WI38 (cell line): Measurements from ENCODE around the gene RTL10.

Experiments
- H3K4me3 ChIP-seq: 2 replicates; pipeline ENCODE4 v1.5.1; 2011; ENCODE audit warnings: low read depth, mild to moderate bottlenecking, control low read depth, low read length
- TF ChIP-seq, protein P1 (sequence below): IDR thresholded peaks from 2 replicates; pipeline ENCODE4 v1.5.1; 2012; ENCODE audit warnings: low read depth, mild to moderate bottlenecking, control low read depth, low read length

The RTL10 gene

DNA sequence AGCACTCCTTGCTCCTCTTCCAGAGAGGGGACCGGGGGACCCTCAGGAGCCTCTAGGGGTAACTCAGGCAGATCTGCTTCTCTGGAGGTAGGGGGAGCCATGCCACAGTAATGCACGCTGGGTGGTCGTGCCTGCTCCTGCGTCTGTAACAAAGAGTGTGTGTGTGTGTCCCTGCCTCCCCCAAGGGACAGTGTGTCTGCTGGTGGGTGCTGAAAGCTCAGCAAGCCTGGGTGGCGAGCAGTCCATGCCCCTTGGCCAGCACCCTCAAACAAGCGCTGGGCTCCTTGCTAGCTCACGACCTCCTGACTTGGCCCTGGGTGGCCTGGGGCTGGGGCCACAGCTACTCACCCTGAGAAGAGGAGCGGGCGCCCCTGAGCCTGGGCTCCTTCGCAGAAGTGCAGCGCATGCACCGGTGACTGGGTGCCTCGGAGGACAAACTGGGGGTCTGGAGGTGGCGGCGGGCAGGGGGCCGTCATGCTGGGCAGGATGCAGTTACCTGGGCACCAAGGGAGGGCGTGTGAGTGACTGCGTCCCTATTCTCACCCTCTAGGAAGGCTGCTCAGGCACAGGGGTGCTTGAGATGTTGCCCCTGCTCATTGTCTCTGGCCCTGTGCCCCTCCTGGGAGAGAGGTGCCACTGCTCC is 33.7 kb downstream of the RTL10 start:
- TF ChIP-seq, protein P1, sequence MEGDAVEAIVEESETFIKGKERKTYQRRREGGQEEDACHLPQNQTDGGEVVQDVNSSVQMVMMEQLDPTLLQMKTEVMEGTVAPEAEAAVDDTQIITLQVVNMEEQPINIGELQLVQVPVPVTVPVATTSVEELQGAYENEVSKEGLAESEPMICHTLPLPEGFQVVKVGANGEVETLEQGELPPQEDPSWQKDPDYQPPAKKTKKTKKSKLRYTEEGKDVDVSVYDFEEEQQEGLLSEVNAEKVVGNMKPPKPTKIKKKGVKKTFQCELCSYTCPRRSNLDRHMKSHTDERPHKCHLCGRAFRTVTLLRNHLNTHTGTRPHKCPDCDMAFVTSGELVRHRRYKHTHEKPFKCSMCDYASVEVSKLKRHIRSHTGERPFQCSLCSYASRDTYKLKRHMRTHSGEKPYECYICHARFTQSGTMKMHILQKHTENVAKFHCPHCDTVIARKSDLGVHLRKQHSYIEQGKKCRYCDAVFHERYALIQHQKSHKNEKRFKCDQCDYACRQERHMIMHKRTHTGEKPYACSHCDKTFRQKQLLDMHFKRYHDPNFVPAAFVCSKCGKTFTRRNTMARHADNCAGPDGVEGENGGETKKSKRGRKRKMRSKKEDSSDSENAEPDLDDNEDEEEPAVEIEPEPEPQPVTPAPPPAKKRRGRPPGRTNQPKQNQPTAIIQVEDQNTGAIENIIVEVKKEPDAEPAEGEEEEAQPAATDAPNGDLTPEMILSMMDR = no peak
- H3K4me3 ChIP-seq = no peak overlapping the region

DNA sequence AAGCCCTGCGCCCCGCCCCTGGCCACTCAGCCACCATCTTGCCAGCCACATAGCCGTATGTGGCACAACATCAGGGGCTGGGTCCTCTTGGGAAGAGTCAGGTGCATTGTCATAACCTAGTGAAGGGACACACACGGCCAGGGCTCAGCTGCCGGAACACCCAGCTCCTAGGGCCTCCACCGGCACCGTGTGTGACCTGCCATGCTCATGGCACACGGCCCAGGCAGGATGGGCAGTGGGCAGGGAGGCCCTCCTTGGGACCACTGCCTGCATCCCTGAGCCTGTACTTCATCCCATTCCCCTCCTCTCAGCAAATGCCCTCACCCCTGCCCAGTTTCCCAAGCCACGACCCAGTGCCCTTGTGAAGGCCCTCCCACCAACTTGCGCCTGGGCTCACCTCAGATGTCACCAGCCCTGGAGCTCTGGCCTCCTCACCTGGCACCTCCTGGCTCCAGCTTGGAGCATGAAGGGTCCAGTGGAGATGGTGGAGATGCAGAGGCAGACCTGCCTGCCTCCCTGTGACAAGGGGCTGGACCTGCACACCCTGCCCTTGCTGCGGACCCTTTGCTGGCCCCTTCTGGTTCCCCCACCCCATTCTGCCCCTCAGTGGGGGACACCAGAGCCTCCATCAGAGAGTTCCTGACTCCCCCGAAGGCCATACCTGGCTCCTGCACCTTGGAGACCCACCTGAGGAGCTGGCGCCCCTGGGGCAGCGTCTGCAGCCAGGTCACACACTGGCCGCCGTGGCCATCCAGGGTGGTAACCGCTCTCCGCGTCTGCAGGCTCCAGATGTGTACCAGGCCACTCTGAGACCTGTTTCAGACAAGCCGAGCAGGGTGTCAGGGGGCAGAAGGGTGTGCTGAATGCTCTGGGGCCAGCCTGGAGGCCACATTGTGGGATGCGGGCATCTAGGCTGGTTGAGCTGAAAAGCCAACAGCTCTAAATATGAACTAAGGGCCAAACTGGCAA is 34.5 kb downstream of the RTL10 start:
- H3K4me3 ChIP-seq = no peak overlapping the region
- TF ChIP-seq, protein P1 = no peak

DNA sequence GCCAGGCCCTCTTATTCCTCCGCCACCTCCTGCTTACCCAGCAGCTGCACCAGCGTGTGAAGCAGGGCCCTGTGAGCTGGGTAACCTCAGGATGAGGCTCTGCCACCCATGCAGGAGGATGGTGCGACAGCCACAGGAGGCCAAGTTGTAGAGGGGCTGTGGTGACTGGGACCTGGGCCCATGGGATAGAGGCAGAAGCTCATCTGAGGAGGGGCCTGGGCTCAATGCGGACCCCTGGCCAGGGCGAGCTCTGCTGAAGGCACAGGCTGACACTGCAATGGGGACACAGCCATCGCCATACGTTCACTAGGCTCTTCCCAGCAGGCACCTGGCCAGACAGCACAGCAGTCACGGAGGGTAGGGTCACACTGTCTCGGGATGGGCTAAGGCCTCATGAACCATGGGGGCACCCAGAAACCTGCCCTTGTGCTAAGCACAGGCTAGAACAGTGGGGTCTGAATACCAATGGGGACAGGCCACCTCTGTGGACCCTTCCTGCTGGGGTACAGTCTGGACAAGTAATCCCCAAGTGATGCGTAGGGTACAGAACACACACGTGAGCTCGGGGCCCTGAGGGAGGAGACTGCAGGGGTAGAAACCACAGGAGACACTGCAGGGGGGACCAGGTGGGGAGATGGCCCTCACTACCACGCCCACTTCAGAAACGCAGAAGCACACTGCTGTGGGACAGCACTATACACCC is 35.3 kb downstream of the RTL10 start:
- no peak overlapping the region for H3K4me3 ChIP-seq
- TF ChIP-seq, protein P1 = no peak

DNA sequence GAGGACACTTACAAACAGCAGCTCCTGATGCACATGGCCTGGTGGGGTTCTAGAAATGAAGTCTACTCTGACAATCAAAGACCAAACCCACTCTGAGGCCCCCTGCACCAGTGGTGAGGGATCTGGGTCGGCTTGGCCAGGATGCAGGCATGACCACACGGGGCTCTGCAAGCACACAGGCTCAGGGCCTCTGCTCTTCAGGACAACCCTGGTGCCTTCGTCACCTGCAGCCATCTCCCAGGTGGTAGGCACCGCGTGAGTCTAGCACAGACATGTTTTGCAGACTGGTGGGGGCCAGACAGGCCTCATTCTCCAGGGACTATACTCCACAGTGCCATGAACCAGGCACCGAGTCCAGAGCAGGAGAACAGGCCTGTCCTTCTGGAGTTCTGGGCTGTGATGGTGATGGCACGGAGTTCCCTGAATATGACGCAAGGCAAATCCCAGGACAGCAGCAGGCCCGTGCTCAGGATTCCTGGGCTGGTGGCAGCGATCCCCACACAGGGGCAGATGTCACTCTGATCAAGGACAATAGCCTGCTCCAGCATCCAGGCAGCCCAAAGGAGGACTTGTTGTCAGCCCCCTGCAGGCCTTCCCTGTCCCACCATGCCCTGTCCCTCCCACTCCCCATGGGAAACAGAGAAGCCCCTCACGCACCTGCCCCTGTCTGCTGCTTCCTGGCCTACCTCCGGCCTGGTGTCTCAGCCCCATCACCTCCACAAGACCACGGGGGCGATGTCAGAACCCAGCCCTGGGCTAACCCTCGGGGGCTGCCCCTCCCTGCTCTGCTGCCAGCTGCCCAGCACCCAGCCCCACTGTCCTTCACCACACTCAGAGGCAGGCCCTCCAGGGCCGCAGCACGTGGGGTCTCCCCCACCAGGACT is 36.1 kb downstream of the RTL10 start:
- TF ChIP-seq, protein P1 = no peak
- no peak overlapping the region for H3K4me3 ChIP-seq

DNA sequence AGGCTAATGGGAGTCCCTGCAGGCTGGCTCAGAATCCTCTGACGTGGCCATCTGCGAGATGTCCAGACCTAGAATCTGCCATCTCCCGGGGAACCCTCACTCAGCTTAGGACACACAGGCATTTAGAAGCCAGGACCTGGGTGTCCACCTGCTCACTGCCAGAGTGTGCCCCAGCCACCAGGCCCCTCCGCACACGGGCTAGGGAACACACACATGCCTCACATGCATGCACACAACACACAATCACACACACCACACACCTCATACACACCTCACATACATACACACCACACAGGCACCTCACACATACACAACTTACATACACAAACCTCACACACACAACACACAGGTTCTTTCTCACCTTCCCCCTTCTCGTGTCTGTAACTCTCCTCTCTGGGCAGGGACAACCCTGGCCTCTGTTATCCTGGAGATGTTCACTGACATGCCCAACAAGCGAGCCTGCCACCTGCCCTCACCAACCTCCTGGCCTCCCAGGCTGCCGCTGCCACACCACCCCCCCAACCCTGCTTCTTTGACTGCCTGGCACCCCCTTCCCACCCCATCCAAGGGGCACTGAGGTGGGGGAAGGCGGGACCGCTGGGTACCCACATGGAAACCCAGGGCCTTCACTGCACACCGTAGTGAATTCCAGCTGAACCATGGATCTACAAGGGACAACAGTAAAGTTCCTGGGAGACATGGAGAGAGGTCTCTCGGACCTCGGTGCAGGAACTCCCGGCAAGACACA is 38.1 kb downstream of the RTL10 start:
- H3K4me3 ChIP-seq = no peak overlapping the region
- TF ChIP-seq, protein P1 = no peak

DNA sequence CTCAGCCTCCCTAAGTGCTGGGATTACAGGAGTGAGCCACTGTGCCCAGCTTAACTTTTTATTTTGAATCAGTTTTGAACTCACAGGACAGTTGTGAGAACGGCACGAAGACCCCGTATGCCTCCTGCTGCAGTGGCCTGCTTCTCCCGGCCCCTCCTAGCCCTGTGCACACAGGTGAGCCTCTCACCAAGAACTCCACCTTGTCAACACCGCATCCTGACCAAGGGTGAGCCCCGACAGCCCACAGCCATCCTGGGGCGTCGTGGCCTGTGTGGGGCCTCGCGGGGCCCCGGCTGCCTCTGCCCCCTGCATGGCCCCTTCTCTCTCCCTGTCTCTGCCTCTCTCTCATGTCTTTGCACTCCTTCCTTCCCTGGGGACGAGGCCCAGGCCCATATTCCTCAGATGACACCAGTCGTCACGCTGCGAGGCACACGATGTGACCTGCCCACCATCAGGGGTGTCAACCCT is 38.8 kb downstream of the RTL10 start:
- TF ChIP-seq, protein P1 = no peak

More for the DNA sequence above, 38.8 kb downstream of the RTL10 start:
- H3K4me3 ChIP-seq = no peak overlapping the region
